ENCODE results near the gene CHST5. TPM values are rescaled to one million over a fixed set of nuclear protein-coding genes. Genes with fewer than 3 reads are reported as not detected.

The CHST5 gene
- total and polyA plus RNA-seq, 9 of the 15 experiments (the other 6 are each of a cell fraction or from before 2014, with no cell fraction given), result 0.06 to 0.21 (median 0.14) TPM; not detected in 5

GRCh38 chr16:75494184-75494583 lies 41.7 kb downstream of the CHST5 start:
- Histone ChIP-seq H3K27ac (ENCODE audit: extremely low read depth, low read depth, low read length) (no peak overlapping the region), H3K4me3 (no peak overlapping the region), H3K9me3 (replicated peaks; ENCODE audit: control insufficient read depth, insufficient read depth, low read depth, low read length) (no peaks in the 10 kb centered on the region), H3K36me3 (ENCODE audit: control insufficient read depth, insufficient read depth, low read length) (no peaks in the 10 kb centered on the region), H3K27me3 (ENCODE audit: control insufficient read depth in 2 of 2, insufficient read depth in 2 of 2, low read length in 2 of 2) (peaks cover 19 to 43% of the 10 kb centered on the region in 2 experiments), H3K9ac (ENCODE audit: insufficient read depth in 1 of 2, low read depth in 2 of 2, low read length in 2 of 2) (no peak overlapping the region), H3K9me1 (ENCODE audit: control insufficient read depth, insufficient read depth, low read length) (no peaks in the 10 kb centered on the region), H2AFZ (ENCODE audit: low read depth, low read length) (no peak overlapping the region), H3K79me2 (ENCODE audit: control insufficient read depth, insufficient read depth, low read length) (no peaks in the 10 kb centered on the region), H3K4me1 (replicated peaks in 1 of 2; ENCODE audit: control insufficient read depth in 2 of 2, insufficient read depth in 2 of 2, low read length in 2 of 2) (peaks cover 0 to 16% of the 10 kb centered on the region in 2 experiments; a peak in 2 of 5 replicates), H4K20me1 (replicated peaks; ENCODE audit: control insufficient read depth, insufficient read depth, low read length) (no peaks in the 10 kb centered on the region), H3K4me2 (ENCODE audit: insufficient read depth, low read length) (no peak overlapping the region)
- no peak for ATAC-seq
- intact Hi-C loops (cut with micrococcal nuclease), result no loop called here
- DNase-seq (ENCODE audit: extremely low read depth in 1 of 4, low spot score in 3 of 4), result no peak
- FAIRE-seq, result no peak
- TF ChIP-seq FOXK2 (conservative IDR thresholded peaks at IDR 0.05 in 1 of 2, IDR thresholded peaks at IDR 0.05 in 1 of 2; ENCODE audit: low read depth in 2 of 2), result no peak
- TF ChIP-seq PURB (CRISPR knock-in tag; IDR thresholded peaks at IDR 0.05; ENCODE audit: low read depth), result no peak
- TF ChIP-seq BMI1 (IDR thresholded peaks at IDR 0.05; ENCODE audit: low read length), result no peak
- TF ChIP-seq, protein P1, sequence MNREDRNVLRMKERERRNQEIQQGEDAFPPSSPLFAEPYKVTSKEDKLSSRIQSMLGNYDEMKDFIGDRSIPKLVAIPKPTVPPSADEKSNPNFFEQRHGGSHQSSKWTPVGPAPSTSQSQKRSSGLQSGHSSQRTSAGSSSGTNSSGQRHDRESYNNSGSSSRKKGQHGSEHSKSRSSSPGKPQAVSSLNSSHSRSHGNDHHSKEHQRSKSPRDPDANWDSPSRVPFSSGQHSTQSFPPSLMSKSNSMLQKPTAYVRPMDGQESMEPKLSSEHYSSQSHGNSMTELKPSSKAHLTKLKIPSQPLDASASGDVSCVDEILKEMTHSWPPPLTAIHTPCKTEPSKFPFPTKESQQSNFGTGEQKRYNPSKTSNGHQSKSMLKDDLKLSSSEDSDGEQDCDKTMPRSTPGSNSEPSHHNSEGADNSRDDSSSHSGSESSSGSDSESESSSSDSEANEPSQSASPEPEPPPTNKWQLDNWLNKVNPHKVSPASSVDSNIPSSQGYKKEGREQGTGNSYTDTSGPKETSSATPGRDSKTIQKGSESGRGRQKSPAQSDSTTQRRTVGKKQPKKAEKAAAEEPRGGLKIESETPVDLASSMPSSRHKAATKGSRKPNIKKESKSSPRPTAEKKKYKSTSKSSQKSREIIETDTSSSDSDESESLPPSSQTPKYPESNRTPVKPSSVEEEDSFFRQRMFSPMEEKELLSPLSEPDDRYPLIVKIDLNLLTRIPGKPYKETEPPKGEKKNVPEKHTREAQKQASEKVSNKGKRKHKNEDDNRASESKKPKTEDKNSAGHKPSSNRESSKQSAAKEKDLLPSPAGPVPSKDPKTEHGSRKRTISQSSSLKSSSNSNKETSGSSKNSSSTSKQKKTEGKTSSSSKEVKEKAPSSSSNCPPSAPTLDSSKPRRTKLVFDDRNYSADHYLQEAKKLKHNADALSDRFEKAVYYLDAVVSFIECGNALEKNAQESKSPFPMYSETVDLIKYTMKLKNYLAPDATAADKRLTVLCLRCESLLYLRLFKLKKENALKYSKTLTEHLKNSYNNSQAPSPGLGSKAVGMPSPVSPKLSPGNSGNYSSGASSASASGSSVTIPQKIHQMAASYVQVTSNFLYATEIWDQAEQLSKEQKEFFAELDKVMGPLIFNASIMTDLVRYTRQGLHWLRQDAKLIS (CRISPR knock-in tag; IDR thresholded peaks at IDR 0.05), result no peak
- TF ChIP-seq CBX8 (IDR thresholded peaks at IDR 0.05; ENCODE audit: borderline replicate concordance, extremely low read depth, low read depth, low read length, poor library complexity, severe bottlenecking), result no peak
- TF ChIP-seq FOXO4 (CRISPR knock-in tag; IDR thresholded peaks at IDR 0.05), result no peak
- TF ChIP-seq NCOA4 (IDR thresholded peaks at IDR 0.05; ENCODE audit: partially characterized antibody), result no peak
- TF ChIP-seq, protein P2, sequence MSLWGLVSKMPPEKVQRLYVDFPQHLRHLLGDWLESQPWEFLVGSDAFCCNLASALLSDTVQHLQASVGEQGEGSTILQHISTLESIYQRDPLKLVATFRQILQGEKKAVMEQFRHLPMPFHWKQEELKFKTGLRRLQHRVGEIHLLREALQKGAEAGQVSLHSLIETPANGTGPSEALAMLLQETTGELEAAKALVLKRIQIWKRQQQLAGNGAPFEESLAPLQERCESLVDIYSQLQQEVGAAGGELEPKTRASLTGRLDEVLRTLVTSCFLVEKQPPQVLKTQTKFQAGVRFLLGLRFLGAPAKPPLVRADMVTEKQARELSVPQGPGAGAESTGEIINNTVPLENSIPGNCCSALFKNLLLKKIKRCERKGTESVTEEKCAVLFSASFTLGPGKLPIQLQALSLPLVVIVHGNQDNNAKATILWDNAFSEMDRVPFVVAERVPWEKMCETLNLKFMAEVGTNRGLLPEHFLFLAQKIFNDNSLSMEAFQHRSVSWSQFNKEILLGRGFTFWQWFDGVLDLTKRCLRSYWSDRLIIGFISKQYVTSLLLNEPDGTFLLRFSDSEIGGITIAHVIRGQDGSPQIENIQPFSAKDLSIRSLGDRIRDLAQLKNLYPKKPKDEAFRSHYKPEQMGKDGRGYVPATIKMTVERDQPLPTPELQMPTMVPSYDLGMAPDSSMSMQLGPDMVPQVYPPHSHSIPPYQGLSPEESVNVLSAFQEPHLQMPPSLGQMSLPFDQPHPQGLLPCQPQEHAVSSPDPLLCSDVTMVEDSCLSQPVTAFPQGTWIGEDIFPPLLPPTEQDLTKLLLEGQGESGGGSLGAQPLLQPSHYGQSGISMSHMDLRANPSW (CRISPR knock-in tag; IDR thresholded peaks at IDR 0.05), result no peak
- TF ChIP-seq KLF10 (CRISPR knock-in tag; IDR thresholded peaks at IDR 0.05), result no peak
- TF ChIP-seq MCM5 (IDR thresholded peaks at IDR 0.05; ENCODE audit: low read depth), result no peak
- TF ChIP-seq FOXJ2 (tag; IDR thresholded peaks at IDR 0.05), result no peak
- 26% methylated on average over 5 of the region's 5 CpGs for WGBS (ENCODE audit: insufficient coverage, low coverage, missing lambda C conversion rate)
- in situ Hi-C loops (cut with MboI), result no loop called here
- BruUV-seq (replicated peaks), result no TSS peak
- ChIA-PET POLR2A (no interaction called here), CTCF (ENCODE audit: low intra/inter-chr PET ratio) (no interaction called here)

All from K562 (cell line).